ENCODE data around the gene RTN3.
A peak's percentile ranks its signal among the peaks of the same experiment; 100 is the strongest.

The RTN3 gene

DNA sequence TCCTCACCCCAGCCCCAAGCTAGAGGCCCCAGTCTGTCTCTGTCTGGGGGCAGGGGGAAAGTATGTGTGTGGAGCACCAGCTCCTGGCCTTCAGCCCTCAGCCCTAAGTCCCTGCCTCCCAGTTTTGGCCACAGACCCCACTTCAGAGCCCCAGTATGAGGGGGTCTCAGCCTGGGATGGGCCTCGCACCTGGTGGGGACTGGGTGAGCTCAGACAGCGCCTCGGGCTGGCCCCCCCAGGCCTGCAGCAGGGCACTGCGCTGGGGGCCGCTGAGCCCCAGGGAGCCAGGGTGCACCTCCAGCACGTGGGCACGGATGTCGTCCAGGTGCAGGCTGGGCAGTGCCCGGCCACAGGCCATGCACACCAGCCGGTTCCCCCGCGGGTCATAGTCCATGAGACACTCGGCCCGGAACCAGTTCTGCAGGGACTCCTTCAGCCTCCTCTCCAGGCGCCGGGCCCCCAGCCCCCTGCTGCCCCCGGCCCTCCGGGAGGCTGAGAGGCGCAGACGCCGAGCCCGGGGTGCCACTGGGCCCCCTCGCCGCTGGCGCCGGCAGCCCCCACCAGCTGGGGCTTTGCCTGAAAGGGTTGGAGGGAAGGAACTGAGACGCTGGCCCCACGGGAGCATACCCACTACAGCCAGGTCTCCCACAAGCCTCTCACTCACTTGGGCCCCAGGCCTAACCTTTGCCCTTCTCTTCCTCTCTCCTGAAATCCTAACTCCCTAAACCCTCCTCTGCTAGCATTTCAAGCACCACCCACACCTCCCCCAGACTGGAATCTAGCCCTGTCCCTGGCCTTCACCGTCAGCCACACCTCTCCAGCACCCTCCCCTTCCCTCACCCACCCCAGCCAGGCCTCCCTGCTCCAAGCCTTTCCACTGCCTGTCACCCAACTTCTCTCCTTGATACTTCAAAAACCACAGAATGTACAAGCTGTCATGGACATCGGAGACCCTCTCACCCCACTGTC lies 83.7 kb downstream of the RTN3 start:
- TF ChIP-seq, protein P1, sequence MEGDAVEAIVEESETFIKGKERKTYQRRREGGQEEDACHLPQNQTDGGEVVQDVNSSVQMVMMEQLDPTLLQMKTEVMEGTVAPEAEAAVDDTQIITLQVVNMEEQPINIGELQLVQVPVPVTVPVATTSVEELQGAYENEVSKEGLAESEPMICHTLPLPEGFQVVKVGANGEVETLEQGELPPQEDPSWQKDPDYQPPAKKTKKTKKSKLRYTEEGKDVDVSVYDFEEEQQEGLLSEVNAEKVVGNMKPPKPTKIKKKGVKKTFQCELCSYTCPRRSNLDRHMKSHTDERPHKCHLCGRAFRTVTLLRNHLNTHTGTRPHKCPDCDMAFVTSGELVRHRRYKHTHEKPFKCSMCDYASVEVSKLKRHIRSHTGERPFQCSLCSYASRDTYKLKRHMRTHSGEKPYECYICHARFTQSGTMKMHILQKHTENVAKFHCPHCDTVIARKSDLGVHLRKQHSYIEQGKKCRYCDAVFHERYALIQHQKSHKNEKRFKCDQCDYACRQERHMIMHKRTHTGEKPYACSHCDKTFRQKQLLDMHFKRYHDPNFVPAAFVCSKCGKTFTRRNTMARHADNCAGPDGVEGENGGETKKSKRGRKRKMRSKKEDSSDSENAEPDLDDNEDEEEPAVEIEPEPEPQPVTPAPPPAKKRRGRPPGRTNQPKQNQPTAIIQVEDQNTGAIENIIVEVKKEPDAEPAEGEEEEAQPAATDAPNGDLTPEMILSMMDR (IDR thresholded peaks at IDR 0.05; ENCODE audit: control insufficient read depth, insufficient read depth, low read depth, low read length, missing control alignments): no peak
- no peak for DNase-seq (ENCODE audit: low read depth)
- H3K4me3 ChIP-seq (ENCODE audit: control insufficient read depth, low read depth, low read length): no peak overlapping the region

DNA sequence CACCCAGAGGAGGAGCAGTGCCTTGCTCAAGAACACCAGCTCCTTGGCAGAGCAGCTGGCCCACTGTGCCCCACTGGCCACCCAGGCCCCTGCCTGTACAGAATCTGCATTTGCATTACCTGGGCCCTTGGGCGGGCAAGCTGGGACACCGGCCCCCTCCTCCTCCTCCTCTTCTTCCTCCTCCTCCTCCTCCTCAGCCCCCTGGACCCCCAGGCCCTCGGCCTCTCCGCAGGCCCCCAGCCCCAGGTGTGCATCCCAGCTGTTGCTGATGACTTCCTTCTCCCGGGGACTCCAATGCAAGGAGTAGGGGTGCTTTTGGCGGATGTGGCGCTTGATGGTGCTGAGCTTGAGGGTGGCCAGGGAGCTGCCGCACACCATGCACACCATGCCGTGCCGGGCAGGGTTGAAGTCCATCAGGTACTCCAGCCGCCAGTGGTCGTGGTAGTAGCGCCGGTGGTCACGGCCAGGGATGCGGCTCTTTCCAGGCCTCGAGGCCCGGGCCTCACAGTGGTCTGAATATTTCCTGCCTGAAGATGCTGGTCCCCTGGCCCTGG lies 84.5 kb downstream of the RTN3 start:
- TF ChIP-seq, protein P1 (IDR thresholded peaks at IDR 0.05; ENCODE audit: control insufficient read depth, insufficient read depth, low read depth, low read length, missing control alignments): no peak
- DNase-seq (ENCODE audit: low read depth): no peak
- no peak overlapping the region for H3K4me3 ChIP-seq (ENCODE audit: control insufficient read depth, low read depth, low read length)

DNA sequence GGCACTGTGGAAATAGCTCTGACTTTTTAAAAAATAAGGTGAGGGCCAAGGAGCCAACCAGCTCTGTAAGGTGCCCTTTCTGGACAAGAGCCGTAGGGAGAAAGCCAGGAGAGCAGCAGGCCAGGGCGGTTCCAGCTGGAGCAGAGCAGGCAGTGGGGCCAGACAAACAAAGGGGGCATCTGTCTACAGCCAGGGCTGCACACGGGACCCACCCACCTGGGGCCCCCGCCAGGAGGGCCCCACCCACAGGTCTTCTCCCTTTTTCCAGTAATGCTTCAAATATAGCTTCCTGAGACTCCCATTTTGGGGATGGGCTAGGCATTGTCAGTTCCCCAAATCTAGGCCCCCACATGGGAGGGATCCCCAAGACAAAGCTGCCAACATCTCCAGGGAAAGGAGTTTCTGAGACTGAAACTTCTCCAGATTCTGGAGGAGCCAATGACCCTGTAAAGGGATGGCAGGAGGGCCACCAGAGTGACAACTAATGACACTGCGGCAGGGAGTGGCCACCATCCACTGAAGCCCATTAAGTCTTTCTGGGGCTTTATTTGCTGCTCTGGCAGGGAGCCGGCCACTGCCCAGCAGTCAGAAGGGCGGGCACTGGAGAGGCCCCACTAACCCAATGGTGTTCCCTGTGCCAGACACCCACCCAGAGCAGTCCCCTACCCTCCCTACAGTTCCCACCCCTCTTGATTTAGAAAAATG lies 85.4 kb downstream of the RTN3 start:
- no peak for DNase-seq (ENCODE audit: low read depth)
- peak overlapping the region; percentile 92 for H3K4me3 ChIP-seq (ENCODE audit: control insufficient read depth, low read depth, low read length)
- TF ChIP-seq, protein P1 (IDR thresholded peaks at IDR 0.05; ENCODE audit: control insufficient read depth, insufficient read depth, low read depth, low read length, missing control alignments): no peak

DNA sequence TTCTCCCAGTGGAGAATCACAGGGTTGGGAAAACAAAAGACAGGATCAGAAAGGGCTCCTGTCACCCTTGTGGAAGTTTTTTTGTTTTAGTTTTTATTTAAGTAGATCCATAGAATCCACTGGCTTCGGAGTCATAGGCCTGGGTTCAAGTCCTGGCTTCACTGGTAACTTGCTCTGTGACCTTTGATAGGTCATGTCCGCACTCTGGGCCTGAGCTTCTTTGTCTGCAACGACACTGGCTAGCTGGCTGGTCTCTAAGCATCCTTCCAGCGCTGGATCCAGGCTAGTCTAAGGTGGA lies 85.9 kb downstream of the RTN3 start:
- DNase-seq (ENCODE audit: low read depth): no peak
- H3K4me3 ChIP-seq (ENCODE audit: control insufficient read depth, low read depth, low read length): peak overlapping the region; percentile 92
- TF ChIP-seq, protein P1 (IDR thresholded peaks at IDR 0.05; ENCODE audit: control insufficient read depth, insufficient read depth, low read depth, low read length, missing control alignments): no peak

DNA sequence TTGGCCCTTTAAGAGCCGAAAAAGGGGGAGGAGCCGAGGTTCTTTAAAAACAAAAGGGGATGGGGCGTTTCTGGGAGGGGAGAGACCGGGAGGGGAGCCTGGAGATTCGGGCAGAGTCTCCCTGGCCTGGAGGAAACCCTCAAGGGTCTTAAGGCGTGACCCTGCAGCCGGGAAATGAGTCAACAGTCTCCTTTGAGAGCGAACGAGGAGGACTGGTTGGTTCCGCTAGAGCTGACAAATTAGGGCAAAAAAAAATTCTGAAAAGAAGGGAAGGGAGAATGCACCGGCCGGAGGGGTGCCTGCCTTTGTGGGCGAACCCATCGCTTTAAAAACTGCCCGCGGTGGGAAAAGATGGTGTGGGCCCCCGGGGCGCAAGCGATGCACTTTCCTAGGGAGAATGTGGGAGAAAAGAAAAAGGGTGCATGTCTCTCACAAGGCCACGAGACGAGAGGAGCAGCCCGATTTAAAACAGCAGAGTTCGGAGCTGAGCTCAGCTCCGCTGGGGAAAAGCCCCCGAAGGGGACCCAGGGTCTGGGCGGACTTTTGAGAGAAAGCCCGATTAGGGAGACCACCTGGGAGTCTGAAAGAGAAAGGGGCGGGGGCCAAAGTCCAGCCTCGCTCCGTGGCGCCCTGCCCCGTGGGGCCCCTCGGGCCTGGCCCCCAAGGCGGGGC lies 86.4 kb downstream of the RTN3 start:
- peak overlapping the region; percentile 92 for H3K4me3 ChIP-seq (ENCODE audit: control insufficient read depth, low read depth, low read length)
- no peak for DNase-seq (ENCODE audit: low read depth)
- TF ChIP-seq, protein P1 (IDR thresholded peaks at IDR 0.05; ENCODE audit: control insufficient read depth, insufficient read depth, low read depth, low read length, missing control alignments): no peak
